Neural crest cell (in vitro differentiated cells): ENCODE data around the gene TEAD4. TPM values are rescaled to one million over a fixed set of nuclear protein-coding genes. Genes with fewer than 3 reads are reported as not detected.

Experiments used
- DNase-seq: peaks from one replicate; pipeline ENCODE4 v3.0.0; 2021; ENCODE audit warnings: low read depth, mixed read lengths, low spot score
- H3K27ac Mint-ChIP-seq: one replicate; pipeline ENCODE4 v1.8.0; 2021; ENCODE audit warnings: mild to moderate bottlenecking, mixed read lengths; ENCODE audit not compliant: unreplicated experiment
- H3K27me3 Mint-ChIP-seq: 2 replicates; pipeline ENCODE4 v1.8.0; 2021; ENCODE audit warnings: low read depth, mild to moderate bottlenecking, mixed read lengths
- H3K36me3 Mint-ChIP-seq: 2 replicates; pipeline ENCODE4 v1.8.0; 2021; ENCODE audit warnings: low read depth, mild to moderate bottlenecking, mixed read lengths
- H3K4me1 Mint-ChIP-seq: 2 replicates; pipeline ENCODE4 v1.8.0; 2021; ENCODE audit warnings: mixed read lengths
- H3K4me3 Mint-ChIP-seq: one replicate; pipeline ENCODE4 v1.8.0; 2021; ENCODE audit warnings: mild to moderate bottlenecking, mixed read lengths
- H3K9me3 Mint-ChIP-seq: 2 replicates; pipeline ENCODE4 v1.8.0; 2021; ENCODE audit warnings: mixed read lengths
- total RNA-seq: library from RNA; stranded (reverse); gene quantifications from 2 replicates; pipeline ENCODE4 v1.2.1, GENCODE V29; 2021
- TF ChIP-seq, protein P1 (sequence below): fragments of 200-600 bp; sonication (generic); conservative IDR thresholded peaks from 2 replicates; pipeline ENCODE4 v1.5.0; 2021; ENCODE audit warnings: antibody characterized with exemption, mild to moderate bottlenecking

TEAD4 gene
- total RNA-seq, 1 donor from 2014 or later, result 30.9 TPM

DNA sequence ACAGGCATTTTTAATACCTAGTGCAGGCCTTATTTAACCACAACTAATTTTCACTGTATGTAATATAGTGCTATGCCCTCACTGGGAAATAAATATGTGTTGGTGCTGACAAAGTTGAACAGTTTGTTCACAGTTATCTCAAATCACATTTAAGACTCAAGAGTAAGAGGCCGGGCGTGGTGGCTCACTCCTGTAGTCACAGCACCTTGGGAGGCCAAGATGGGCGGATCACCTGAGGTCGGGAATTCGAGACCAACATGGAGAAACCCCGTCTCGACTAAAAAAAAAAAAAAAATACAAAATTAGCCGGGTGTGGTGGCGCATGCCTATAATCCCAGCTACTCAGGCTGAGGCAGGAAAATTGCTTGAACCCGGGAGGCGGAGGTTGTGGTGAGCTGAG lies 22.9 kb upstream of the TEAD4 start:
- no peak for DNase-seq
- H3K4me1 Mint-ChIP-seq, result no peaks in the 10 kb centered on the region
- TF ChIP-seq, protein P1, sequence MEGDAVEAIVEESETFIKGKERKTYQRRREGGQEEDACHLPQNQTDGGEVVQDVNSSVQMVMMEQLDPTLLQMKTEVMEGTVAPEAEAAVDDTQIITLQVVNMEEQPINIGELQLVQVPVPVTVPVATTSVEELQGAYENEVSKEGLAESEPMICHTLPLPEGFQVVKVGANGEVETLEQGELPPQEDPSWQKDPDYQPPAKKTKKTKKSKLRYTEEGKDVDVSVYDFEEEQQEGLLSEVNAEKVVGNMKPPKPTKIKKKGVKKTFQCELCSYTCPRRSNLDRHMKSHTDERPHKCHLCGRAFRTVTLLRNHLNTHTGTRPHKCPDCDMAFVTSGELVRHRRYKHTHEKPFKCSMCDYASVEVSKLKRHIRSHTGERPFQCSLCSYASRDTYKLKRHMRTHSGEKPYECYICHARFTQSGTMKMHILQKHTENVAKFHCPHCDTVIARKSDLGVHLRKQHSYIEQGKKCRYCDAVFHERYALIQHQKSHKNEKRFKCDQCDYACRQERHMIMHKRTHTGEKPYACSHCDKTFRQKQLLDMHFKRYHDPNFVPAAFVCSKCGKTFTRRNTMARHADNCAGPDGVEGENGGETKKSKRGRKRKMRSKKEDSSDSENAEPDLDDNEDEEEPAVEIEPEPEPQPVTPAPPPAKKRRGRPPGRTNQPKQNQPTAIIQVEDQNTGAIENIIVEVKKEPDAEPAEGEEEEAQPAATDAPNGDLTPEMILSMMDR, result no peak
- no peak overlapping the region for H3K4me3 Mint-ChIP-seq
- H3K27ac Mint-ChIP-seq, result no peak overlapping the region
- peaks cover 4% of the 10 kb centered on the region for H3K36me3 Mint-ChIP-seq
- H3K27me3 Mint-ChIP-seq, result no peaks in the 10 kb centered on the region
- H3K9me3 Mint-ChIP-seq, result no peaks in the 10 kb centered on the region

DNA sequence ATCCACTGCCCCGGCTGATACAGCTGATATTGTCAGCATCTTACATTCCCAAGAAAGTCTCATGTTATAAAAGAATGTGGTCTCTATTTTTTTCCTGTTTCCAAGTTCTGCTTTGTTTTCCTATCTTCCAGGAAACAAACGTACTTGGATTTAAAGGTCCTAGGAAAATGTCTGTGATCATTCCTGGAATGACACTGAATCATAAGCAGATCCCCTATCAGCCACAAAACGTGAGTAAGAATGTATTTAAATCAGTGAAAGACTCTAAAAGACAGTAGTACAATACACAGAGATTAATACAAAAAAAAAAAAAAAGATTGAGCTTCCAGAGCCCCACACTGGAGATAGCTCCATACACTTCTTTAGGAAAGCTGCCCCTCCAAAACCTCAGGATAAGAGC lies 21.7 kb upstream of the TEAD4 start:
- TF ChIP-seq, protein P1, result no peak
- no peaks in the 10 kb centered on the region for H3K27me3 Mint-ChIP-seq
- H3K9me3 Mint-ChIP-seq, result no peaks in the 10 kb centered on the region
- no peak overlapping the region for H3K4me3 Mint-ChIP-seq
- no peaks in the 10 kb centered on the region for H3K4me1 Mint-ChIP-seq
- no peak overlapping the region for H3K27ac Mint-ChIP-seq
- no peak for DNase-seq
- peaks cover 4% of the 10 kb centered on the region for H3K36me3 Mint-ChIP-seq

DNA sequence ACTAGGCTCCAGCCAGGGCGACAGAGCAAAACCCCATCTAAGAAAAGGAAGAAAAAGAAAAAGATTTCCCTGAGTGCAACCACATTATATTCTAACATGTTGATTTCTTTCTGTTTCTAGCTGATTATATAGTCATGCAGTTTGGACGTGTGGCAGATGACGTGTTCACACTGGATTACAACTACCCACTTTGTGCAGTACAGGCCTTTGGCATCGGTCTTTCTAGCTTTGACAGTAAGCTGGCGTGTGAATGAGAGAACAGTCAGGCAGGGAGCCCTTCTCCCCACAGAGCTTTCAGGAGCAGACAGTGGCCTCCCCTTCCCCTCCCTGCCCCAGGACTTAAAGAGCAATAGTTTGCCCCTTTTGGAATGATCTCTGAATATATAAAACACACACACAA lies 20.0 kb upstream of the TEAD4 start:
- H3K27me3 Mint-ChIP-seq, result no peaks in the 10 kb centered on the region
- no peaks in the 10 kb centered on the region for H3K4me1 Mint-ChIP-seq
- TF ChIP-seq, protein P1, result no peak
- H3K27ac Mint-ChIP-seq, result peak overlapping the region; percentile 27
- no peaks in the 10 kb centered on the region for H3K9me3 Mint-ChIP-seq
- DNase-seq, result no peak
- H3K36me3 Mint-ChIP-seq, result peaks cover 4% of the 10 kb centered on the region
- H3K4me3 Mint-ChIP-seq, result no peak overlapping the region

GRCh38 chr12:2940564-2940963 lies 18.6 kb upstream of the TEAD4 start:
- no peak for DNase-seq
- H3K27me3 Mint-ChIP-seq, result no peaks in the 10 kb centered on the region
- peak overlapping the region; percentile 87 for H3K27ac Mint-ChIP-seq
- H3K4me1 Mint-ChIP-seq, result no peaks in the 10 kb centered on the region
- H3K4me3 Mint-ChIP-seq, result no peak overlapping the region
- no peaks in the 10 kb centered on the region for H3K36me3 Mint-ChIP-seq
- TF ChIP-seq, protein P1, result no peak
- no peaks in the 10 kb centered on the region for H3K9me3 Mint-ChIP-seq

DNA sequence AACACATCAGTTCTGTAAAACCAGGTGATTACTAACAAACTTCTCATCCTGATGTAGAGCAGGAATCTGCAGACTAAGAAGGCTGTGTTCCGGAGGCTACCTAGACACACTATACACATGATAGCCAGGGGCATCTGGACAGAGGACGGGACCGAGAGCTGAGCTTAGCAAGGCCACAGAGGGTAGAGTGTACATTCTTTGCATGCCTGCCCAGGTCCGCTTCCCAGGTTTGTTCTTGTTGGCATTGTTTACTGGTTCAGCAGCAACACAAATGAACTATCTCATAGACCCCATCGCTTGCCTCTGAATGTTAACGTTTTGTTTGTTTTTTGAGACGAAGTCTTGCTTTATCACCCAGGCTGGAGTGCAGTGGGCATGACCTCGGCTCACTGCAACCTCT lies 17.7 kb upstream of the TEAD4 start:
- no peak for DNase-seq
- peak overlapping the region; percentile 12 for H3K27ac Mint-ChIP-seq
- TF ChIP-seq, protein P1, result no peak

More for the DNA sequence above, 17.7 kb upstream of the TEAD4 start:
- H3K9me3 Mint-ChIP-seq, result no peaks in the 10 kb centered on the region
- H3K4me3 Mint-ChIP-seq, result no peak overlapping the region
- H3K4me1 Mint-ChIP-seq, result no peaks in the 10 kb centered on the region
- H3K27me3 Mint-ChIP-seq, result no peaks in the 10 kb centered on the region
- no peaks in the 10 kb centered on the region for H3K36me3 Mint-ChIP-seq
